NT2/D1 (cell line): ENCODE results near the gene PSD.

Experiments used
- SUZ12 ChIP-seq: IDR thresholded peaks from 2 replicates; pipeline ENCODE4 v1.6.1; 2011; ENCODE audit not compliant: insufficient read length, insufficient read depth; ENCODE audit errors: extremely low read depth
- YY1 ChIP-seq: IDR thresholded peaks from 2 replicates; pipeline ENCODE4 v1.6.1; 2011; ENCODE audit not compliant: insufficient read length, insufficient read depth
- ZNF274 ChIP-seq: IDR thresholded peaks from 2 replicates; pipeline ENCODE4 v1.6.1; 2011; ENCODE audit warnings: mild to moderate bottlenecking, low read depth, low read length

DNA sequence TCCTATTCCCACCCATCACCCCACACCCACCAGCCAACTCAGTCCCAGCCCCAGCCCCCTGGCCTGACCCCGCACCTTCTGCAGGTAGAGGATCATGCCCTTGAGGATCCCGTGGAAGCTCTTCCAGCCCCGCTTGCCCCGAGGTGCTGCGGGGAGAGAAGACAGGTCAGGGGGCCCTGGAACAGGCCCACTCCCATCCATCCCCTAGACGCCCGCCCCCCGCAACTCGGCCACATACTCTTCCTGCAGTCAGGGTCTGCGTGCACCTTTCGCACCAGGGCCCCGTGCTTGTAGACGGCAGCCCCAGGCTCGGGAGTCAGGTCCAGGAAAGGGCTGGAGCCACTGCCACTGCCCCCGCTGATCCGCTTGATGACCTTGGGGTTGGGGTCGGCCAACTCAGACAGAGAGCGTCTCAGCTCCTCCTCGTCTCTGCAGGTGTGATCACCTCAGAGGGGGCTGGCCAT, 13.4 kb downstream of the PSD start:
- TF ChIP-seq YY1 (no peak), ZNF274 (no peak), SUZ12 (no peak)
